Dedifferentiated amniotic fluid mesenchymal stem cell (primary cell): ENCODE measurements around the gene MEGF11.

Experiments used
- DNase-seq: peaks from one replicate; pipeline ENCODE4 v3.0.0-alpha.2; 2016; ENCODE audit errors: extremely low spot score

The MEGF11 gene

DNA sequence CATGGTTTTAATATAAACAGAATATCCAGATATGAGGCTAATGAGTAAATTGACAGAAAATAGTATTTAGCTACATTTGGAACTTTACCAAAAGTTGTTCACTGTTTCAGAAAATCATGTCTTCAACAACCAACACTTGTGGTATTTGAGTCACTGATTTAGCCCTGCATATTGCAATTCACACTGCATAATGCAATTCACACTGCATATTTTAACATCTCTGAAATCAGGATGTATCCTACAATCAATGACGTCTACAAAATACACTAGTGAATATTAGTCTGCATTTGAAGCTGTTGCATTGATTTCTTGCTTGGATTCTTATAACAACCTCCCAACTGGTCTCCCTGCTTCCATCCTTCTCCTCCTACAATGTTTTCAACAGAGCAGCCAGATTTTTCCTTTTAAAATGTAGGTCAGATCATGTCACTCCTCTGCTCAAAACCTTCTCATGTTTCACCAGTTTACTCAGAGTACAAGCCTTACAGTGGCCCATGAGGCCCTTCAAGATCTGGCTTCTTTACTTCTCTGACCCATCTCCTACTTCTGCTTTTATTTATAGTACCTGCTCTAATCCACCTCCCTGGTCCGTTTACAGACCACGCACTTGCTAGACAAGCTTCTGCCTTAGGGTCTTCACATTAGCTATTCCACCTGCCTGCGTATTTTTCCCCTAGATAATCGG, 395.7 kb downstream of the MEGF11 start:
- no peak for DNase-seq

DNA sequence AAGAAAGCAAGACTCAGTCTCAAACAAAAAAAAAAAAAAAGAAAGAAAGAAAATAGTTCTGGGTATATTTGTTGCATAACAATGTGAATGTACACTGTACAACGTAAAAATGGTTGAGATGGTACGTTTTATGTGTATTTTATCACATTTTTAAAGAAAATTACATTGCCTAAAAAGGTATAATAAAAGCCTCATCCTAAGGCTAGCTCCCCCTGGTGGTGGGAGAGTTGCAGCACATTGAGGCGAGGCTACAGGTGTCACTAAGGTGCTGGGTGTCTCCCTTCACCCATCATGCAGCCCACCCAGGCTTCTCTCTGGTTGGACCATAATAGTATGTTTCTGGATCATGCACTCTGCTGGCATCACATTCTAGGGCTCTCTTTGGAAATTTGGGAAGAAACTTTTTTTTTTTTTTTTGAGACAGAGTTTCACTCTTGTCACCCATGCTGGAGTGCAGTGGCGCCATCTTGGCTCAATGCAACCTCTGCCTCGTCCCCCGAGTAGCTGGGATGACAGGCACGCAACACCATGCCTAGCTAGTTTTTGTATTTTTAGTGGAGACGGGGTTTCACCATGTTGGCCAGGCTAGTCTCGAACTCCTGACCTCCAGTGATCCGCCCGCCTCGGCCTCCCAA, 396.6 kb downstream of the MEGF11 start:
- peak; percentile 19 for DNase-seq

DNA sequence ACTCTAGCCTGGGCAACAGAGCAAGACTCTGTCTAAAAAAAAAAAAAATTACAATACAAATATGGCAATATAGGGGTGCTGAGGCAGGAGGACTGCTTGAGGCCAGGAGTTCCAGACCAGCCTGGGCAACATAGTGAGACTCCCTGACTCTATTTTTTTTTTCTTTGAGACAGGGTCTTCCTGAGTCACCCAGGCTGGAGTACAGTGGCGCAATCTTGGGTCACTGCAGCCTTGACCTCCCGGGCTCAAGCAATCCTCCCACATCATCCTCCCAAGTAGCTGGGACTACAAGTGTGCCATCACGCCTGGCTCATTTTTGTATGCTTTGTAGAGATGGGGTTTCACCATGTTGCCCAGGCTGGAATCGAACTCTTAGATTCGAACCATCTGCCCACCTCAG, 401.6 kb downstream of the MEGF11 start:
- no peak for DNase-seq

DNA sequence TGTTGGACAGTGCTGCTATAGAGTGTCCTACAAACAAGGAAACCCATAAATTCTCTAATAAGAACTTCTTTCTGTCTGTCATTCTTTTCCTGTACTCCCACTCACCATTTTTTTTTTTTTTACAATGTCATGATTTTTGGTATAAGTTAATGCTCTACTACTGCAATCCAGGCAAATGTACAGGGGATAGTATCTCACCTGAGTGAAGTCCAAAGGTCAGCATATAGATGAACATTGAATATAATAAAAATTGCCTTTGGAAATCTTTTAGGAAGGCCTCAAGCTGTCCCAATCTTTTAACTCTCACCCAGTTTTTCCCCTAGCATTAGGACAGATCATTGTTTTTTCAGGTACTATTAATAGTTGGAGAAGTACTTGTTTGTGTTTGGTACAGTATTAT, 405.6 kb downstream of the MEGF11 start:
- DNase-seq: no peak

DNA sequence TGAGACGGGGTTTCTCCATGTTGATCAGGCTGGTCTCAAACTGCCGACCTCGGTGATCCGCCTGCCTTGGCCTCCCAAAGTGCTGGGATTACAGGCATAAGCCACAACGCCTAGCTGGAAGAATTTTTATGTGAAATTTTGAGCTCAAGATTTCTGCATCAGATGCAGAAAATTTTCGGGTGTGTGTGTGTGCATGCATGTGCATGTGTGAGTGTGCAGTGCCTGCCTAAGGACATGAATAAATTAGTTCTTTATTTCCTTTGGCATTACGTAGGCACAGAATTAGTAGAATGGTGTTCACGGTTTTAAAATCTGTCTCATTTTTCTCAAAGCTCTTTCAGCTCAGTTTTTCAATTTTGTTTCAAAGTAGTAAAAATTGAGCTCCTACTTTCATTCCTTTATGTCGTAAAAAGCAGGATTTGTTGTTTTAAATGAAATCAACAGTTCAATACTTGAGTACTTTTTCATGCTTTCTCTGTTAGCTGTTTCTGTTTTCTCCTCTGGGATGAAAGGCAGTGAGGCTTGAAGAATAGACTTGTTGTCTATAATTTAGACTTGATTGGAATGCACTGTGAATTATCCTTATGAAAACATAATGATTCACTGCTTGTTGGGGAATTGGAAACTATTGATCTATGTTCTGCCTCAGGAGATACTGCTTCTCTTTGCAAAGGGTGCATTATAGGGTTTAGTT, 407.6 kb downstream of the MEGF11 start:
- DNase-seq: no peak
